Upper lobe of left lung (tissue), 4 donors: ENCODE measurements around the gene TRIM74.
"Not testable (repeated sequence)": the region's sequence is repeated elsewhere in the genome, so short reads cannot be mapped to it uniquely, and the experiment has no call there.

Experiments used
- EP300 ChIP-seq, 4 donors: sonication (generic); formaldehyde crosslinking; IDR thresholded peaks; one replicate each; pipeline ENCODE4 v1.5.1; 2017; ENCODE audit warnings: antibody characterized with exemption in 4 of 4, control low read depth in 2 of 4
- POLR2A ChIP-seq, 4 donors: fragments of 450-650 bp; IDR thresholded peaks; one replicate each; pipeline ENCODE4 v1.5.1; 2016 to 2017; ENCODE audit warnings: antibody characterized with exemption in 4 of 4, mild to moderate bottlenecking in 2 of 4
- POLR2AphosphoS5 ChIP-seq, 2 donors: sonication (generic); formaldehyde crosslinking; IDR thresholded peaks; one replicate each; pipeline ENCODE4 v1.5.1; 2017; ENCODE audit warnings: antibody characterized with exemption in 2 of 2
- TF ChIP-seq, protein P1 (sequence below), 6 experiments: fragments of 450-650 bp in 4 of 6; fragments of 200-600 bp in 2 of 6; sonication (generic) in 2 of 6; IDR thresholded peaks; one replicate each; pipeline ENCODE4 v1.5.1; 2016 to 2019; ENCODE audit warnings: antibody characterized with exemption in 6 of 6

DNA sequence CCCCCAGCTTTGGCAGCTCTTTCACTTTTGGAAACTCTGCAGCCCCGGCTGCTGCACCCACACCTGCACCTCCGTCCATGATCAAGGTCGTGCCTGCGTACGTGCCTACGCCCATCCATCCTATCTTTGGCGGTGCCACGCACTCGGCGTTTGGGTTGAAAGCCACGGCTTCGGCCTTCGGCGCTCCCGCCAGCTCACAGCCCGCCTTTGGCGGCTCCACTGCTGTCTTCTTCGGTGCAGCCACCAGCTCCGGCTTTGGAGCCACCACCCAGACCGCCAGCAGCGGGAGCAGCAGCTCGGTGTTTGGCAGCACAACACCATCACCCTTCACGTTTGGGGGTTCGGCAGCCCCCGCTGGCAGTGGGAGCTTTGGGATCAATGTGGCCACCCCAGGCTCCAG is 26.3 kb downstream of the TRIM74 start:
- not testable (repeated sequence) for TF ChIP-seq POLR2AphosphoS5, POLR2A, EP300 (IDR thresholded peaks at IDR 0.05)
- TF ChIP-seq, protein P1, sequence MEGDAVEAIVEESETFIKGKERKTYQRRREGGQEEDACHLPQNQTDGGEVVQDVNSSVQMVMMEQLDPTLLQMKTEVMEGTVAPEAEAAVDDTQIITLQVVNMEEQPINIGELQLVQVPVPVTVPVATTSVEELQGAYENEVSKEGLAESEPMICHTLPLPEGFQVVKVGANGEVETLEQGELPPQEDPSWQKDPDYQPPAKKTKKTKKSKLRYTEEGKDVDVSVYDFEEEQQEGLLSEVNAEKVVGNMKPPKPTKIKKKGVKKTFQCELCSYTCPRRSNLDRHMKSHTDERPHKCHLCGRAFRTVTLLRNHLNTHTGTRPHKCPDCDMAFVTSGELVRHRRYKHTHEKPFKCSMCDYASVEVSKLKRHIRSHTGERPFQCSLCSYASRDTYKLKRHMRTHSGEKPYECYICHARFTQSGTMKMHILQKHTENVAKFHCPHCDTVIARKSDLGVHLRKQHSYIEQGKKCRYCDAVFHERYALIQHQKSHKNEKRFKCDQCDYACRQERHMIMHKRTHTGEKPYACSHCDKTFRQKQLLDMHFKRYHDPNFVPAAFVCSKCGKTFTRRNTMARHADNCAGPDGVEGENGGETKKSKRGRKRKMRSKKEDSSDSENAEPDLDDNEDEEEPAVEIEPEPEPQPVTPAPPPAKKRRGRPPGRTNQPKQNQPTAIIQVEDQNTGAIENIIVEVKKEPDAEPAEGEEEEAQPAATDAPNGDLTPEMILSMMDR (IDR thresholded peaks at IDR 0.05), result not testable (repeated sequence)
